Measurements from ENCODE around the gene CRB2. TPM values are rescaled to one million over a fixed set of nuclear protein-coding genes. Genes with fewer than 3 reads are reported as not detected.

Gene CRB2
- total RNA-seq, 1 experiment from 2014 or later, result 0.07 TPM

DNA sequence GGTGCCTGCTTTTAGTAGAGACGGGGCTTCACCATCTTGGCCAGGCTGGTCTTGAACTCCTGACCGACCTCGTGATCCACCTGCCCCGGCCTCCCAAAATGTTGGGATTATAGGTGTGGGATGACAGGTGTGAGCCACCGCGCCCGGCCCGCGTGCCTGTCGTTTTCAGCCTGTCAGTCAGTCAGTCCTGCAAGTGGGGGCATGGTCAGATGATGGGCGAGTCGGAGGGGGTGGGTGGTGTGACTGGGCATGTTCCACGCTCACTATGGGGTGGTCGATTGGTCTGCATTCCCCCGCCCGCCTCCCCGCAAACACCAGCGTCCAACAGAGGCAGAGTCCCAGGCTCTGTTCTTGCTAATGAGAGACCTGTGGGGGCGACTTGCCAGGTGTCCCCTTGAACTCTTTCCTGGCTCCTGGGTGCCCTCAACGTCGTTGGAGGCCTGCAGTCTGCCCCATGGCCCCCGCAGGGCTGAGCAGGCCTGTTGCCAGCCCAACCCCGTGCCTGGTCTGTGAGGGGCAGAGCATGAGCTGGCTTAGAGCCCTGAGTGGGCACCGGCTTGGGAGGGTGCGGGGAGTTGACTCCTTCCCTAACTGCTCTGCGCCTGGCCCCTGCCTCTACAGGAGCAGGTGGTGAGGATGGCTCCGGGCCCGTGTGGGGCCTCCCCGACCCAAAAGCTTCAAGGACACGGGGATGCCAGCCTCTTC, 23.1 kb downstream of the CRB2 start (continued):
- TF ChIP-seq ELF1 (IDR thresholded peaks at IDR 0.05; ENCODE audit: borderline replicate concordance, low read depth) (no peak), POLR2AphosphoS5 (IDR thresholded peaks at IDR 0.05; ENCODE audit: low read depth, low read length) (no peak), ZNF274 (IDR thresholded peaks at IDR 0.05; ENCODE audit: low read depth, low read length) (no peak), FOSL1 (IDR thresholded peaks at IDR 0.05; ENCODE audit: low read depth) (no peak), RAD21 (IDR thresholded peaks at IDR 0.05; ENCODE audit: low read depth) (no peak)
- TF ChIP-seq, protein P1, sequence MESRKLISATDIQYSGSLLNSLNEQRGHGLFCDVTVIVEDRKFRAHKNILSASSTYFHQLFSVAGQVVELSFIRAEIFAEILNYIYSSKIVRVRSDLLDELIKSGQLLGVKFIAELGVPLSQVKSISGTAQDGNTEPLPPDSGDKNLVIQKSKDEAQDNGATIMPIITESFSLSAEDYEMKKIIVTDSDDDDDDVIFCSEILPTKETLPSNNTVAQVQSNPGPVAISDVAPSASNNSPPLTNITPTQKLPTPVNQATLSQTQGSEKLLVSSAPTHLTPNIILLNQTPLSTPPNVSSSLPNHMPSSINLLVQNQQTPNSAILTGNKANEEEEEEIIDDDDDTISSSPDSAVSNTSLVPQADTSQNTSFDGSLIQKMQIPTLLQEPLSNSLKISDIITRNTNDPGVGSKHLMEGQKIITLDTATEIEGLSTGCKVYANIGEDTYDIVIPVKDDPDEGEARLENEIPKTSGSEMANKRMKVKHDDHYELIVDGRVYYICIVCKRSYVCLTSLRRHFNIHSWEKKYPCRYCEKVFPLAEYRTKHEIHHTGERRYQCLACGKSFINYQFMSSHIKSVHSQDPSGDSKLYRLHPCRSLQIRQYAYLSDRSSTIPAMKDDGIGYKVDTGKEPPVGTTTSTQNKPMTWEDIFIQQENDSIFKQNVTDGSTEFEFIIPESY (IDR thresholded peaks at IDR 0.05; ENCODE audit: extremely low read depth, insufficient replicate concordance, low read length), result no peak

DNA sequence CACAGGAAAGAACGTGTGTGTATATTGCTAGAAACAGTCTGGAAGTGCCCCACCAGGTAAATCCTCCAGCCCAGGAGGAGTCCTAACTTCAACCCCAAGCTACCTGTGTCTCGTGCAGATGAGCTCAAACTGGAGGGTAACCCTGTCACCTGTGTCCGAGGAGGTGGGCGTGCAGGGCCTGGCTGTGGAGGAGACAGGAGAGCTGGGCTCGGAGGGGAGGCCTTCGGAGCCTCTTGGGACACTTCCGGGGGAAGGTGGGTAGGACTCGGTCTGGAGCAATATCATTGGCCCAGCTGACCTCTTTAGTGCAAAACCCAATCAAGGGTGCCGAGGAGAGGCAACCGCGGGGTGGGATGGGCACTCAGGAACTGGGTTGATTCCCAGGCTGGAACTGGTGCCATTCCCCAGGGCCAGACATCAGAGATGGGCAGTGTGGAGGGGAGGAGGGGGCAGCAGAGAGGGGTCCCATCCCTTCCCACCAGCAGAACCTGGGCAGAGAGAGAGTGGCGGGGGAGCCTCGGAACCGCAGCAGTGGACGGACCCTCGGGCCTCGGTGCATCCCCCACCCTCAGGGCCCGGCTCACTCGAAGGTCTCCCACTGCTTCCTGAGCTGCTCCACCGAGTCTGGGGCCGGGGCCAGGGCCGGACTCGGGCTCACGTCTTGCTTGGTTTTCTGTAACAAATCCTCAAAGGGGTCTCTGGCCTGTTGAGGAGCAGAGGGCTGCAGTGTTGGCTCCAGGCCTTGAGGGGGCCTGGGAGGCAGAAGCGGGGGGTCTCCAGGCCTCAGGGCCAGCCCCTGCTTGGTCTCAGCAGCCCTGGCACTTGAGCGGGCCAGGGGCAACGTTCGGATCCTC, 25.1 kb downstream of the CRB2 start:
- H3K4me3 ChIP-seq (replicated peaks in 1 of 2; ENCODE audit: low read depth in 1 of 2, low read length in 2 of 2), result no peak overlapping the region
- no peaks in the 10 kb centered on the region for H3K9me3 ChIP-seq (ENCODE audit: control insufficient read depth in 1 of 2, insufficient read depth in 1 of 2, low read depth in 1 of 2, low read length in 2 of 2)
- H3K36me3 ChIP-seq (ENCODE audit: control insufficient read depth in 1 of 2, insufficient read depth in 2 of 2, low read length in 2 of 2), result no peaks in the 10 kb centered on the region
- no peaks in the 10 kb centered on the region for H3K27me3 ChIP-seq (ENCODE audit: insufficient read depth, low read length)
- H3K4me2 ChIP-seq (ENCODE audit: low read length), result no peak overlapping the region
- no TSS peak for BruUV-seq (replicated peaks)
- no peaks in the 10 kb centered on the region for H4K20me1 ChIP-seq (ENCODE audit: insufficient read depth)
- RAD21 ChIA-PET (ENCODE audit: low non-redundant PET in 1 of 2, low total read pairs in 2 of 2, uncharacterized antibody in 2 of 2, unreplicated experiment in 2 of 2), result no interaction called here
- peaks cover 3% of the 10 kb centered on the region in 2 experiments; a peak in 2 of 4 replicates for H3K4me1 ChIP-seq (ENCODE audit: control insufficient read depth in 1 of 2, insufficient read depth in 2 of 2, low read length in 2 of 2)
- no peaks in the 10 kb centered on the region for H3K9me2 ChIP-seq (ENCODE audit: insufficient read depth)
- ATAC-seq, result no peak
- CTCF ChIA-PET, result interaction anchor here (1.0 kb wide), 1 partner anchor 27 kb away, joined by 3 read pairs; no protein-coding TSS in a partner anchor
- no peak overlapping the region for H3K27ac ChIP-seq (ENCODE audit: low read depth, low read length)
- POLR2A ChIA-PET, result no interaction called here
- no peak for DNase-seq (ENCODE audit: low read depth, low spot score)
- intact Hi-C loops (cut with micrococcal nuclease), result no loop called here
- no peak overlapping the region for H2AFZ ChIP-seq (ENCODE audit: low read depth, low read length, poor library complexity, severe bottlenecking)
- no peaks in the 10 kb centered on the region for H3K79me2 ChIP-seq (ENCODE audit: insufficient read depth, low read length)
- H3K9ac ChIP-seq (ENCODE audit: low read length), result no peak overlapping the region
- no peak for TF ChIP-seq EZH2phosphoT487 (IDR thresholded peaks at IDR 0.05; ENCODE audit: borderline replicate concordance)
- TF ChIP-seq SRF (IDR thresholded peaks at IDR 0.05; ENCODE audit: low read depth), result no peak
- no peak for TF ChIP-seq POLR2A (IDR thresholded peaks at IDR 0.05; ENCODE audit: borderline replicate concordance, extremely low read depth, insufficient read depth, insufficient read length)
- no peak for TF ChIP-seq SP1 (IDR thresholded peaks at IDR 0.05; ENCODE audit: low read depth)
- no peak for TF ChIP-seq CEBPB (IDR thresholded peaks at IDR 0.05; ENCODE audit: low read depth)
- TF ChIP-seq, protein P2, sequence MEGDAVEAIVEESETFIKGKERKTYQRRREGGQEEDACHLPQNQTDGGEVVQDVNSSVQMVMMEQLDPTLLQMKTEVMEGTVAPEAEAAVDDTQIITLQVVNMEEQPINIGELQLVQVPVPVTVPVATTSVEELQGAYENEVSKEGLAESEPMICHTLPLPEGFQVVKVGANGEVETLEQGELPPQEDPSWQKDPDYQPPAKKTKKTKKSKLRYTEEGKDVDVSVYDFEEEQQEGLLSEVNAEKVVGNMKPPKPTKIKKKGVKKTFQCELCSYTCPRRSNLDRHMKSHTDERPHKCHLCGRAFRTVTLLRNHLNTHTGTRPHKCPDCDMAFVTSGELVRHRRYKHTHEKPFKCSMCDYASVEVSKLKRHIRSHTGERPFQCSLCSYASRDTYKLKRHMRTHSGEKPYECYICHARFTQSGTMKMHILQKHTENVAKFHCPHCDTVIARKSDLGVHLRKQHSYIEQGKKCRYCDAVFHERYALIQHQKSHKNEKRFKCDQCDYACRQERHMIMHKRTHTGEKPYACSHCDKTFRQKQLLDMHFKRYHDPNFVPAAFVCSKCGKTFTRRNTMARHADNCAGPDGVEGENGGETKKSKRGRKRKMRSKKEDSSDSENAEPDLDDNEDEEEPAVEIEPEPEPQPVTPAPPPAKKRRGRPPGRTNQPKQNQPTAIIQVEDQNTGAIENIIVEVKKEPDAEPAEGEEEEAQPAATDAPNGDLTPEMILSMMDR (IDR thresholded peaks at IDR 0.05 in 2 of 3, conservative IDR thresholded peaks at IDR 0.05 in 1 of 3; ENCODE audit: borderline replicate concordance in 1 of 3, insufficient read depth in 1 of 3, low read depth in 2 of 3, low read length in 2 of 3), result no peak
- no peak for TF ChIP-seq TCF7L2 (IDR thresholded peaks at IDR 0.05; ENCODE audit: borderline replicate concordance, extremely low read depth, insufficient read depth, insufficient read length)
- no peak for TF ChIP-seq JUND (IDR thresholded peaks at IDR 0.05)
- TF ChIP-seq, protein P1 (IDR thresholded peaks at IDR 0.05; ENCODE audit: extremely low read depth, insufficient replicate concordance, low read length), result no peak
